NT2/D1 (cell line): Measurements from ENCODE around the gene CCDC15.

Experiments
- YY1 ChIP-seq: IDR thresholded peaks from 2 replicates; pipeline ENCODE4 v1.6.1; 2011; ENCODE audit not compliant: insufficient read length, insufficient read depth
- ZNF274 ChIP-seq: IDR thresholded peaks from 2 replicates; pipeline ENCODE4 v1.6.1; 2011; ENCODE audit warnings: mild to moderate bottlenecking, low read depth, low read length

DNA sequence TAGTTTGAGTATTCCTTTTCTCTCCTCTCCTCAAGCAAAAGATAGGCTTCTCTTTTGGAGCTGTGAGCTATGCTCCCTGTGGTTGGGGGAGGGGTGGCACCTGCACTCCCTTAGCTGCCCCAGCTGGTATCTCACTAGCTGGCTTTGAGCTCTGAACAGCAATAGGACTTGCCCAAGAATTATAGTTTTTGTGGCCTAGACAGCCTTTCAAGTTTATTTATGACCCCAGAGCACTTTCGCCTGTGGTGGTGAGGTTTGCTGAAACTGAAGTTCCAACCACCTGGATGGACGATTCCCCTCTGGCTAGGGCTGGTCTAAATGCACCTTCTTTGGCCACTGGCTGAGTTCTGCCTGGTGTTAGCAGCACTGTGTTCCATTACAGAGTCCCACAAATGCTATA is 72.0 kb downstream of the CCDC15 start:
- no peak for TF ChIP-seq YY1
- no peak for TF ChIP-seq ZNF274
